ENCODE data around the gene CCDC91.

DNA sequence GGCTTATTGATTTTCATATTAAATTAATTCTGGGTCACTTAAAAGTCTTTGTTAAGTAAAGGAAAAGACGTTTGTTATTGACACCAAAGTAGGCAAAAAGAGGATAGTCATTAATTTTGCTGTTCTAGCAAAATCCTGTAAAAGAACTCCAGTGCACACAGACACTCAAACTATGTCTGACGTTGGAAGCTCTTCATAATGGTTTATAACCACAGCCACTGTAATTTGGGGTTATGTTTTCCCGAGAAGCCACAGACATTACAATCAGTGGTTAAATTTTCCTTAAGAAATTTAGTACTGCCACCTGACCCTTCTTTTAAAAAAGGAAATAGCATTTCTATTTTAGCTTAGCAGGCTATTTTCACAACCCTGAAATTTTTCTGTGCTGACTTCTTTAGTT lies 267.5 kb downstream of the CCDC91 start:
- TF ChIP-seq, protein P1, sequence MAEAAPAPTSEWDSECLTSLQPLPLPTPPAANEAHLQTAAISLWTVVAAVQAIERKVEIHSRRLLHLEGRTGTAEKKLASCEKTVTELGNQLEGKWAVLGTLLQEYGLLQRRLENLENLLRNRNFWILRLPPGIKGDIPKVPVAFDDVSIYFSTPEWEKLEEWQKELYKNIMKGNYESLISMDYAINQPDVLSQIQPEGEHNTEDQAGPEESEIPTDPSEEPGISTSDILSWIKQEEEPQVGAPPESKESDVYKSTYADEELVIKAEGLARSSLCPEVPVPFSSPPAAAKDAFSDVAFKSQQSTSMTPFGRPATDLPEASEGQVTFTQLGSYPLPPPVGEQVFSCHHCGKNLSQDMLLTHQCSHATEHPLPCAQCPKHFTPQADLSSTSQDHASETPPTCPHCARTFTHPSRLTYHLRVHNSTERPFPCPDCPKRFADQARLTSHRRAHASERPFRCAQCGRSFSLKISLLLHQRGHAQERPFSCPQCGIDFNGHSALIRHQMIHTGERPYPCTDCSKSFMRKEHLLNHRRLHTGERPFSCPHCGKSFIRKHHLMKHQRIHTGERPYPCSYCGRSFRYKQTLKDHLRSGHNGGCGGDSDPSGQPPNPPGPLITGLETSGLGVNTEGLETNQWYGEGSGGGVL (tag by site-specific recombination; IDR thresholded peaks at IDR 0.05): no peak
- no peak for TF ChIP-seq ZNF155 (tag by site-specific recombination; IDR thresholded peaks at IDR 0.05)

Measured in HEK293 (cell line).